T1000 (cell line): ENCODE measurements around the gene KLHL12.

ENCODE experiments used
- DNase-seq: peaks from one replicate; lab custom pipeline; 2025; ENCODE audit warnings: mixed read lengths; lab: John Stamatoyannopoulos, UW

The KLHL12 gene

DNA sequence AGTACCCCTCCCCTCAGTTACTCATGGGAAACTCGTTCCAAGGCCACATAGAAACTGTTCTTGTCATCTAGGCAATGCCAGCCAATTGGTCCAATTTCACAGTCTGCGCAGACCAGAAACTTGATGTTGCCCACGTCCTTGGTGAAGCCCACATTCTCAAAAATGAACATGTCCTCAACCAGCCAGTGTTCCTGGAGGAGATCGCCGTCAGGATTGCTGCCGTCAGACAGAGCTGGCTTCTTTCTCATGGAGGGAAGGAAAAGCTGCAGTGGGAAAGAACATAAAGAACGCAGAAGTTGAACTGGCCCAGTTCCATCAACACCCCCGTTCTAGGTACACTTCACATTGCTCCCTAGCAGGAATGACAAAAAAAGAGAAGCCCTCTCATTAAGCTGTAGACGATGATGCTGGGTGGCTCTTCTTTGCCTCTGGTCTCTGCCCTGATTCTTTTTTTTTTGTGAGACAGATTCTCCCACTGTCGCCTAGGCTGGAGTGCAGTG is 46.0 kb downstream of the KLHL12 start:
- DNase-seq = no peak

DNA sequence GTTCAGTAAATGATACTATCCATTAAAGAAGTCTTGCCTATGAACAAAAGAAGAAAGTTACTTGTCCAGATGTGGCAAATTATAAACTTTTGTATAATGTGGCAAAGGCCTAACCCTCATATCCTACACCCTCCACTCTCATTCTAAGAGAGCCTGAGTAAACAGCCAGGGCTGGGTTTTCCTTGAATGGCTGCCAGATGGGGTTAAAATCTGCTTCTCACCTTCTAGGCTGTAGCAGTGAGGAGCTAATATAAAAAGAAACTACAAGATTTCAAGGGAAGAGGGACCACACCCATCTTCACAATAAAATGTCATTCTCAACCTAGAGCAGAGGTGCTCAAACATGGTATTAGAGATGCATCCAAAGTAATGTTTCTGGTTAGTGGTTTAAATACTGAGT is 47.0 kb downstream of the KLHL12 start:
- DNase-seq = no peak

DNA sequence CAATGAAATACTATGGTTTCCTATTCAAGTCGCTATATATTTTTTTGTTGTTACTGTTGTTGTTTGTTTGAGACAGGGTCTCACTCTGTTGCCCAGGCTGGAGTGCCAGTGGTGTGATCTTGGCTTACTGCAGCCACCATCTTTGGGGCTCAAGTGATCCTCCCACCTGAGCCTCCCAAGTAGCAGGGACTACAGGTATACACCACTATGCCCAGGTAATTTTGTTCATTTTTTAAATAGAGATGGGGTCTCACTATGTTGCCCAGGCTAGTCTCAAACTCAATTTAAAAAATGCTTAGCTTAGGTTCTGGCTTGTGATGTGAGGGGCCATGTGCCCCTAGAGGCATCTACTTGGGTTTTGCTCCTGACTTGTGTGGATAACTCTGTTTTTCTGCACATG is 47.9 kb downstream of the KLHL12 start:
- no peak for DNase-seq

DNA sequence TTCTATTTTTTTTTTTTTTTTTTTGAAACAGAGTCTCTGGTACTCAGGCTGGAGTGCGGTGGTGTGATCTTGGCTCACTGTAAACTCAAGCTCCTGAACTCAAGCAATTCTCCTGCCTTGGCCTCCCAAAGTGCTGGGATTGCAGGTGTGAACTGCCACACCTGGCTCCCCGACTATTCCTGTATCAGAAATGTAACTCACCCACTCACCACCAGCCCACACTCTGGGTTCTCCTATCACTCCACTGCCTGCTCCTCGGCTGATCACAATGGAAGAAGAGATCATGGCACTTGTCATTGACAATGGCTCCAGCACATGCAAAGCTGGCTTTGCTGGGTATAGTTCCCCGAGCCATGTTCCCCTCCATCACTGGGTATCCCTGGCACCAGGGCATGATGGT is 54.0 kb downstream of the KLHL12 start:
- no peak for DNase-seq

DNA sequence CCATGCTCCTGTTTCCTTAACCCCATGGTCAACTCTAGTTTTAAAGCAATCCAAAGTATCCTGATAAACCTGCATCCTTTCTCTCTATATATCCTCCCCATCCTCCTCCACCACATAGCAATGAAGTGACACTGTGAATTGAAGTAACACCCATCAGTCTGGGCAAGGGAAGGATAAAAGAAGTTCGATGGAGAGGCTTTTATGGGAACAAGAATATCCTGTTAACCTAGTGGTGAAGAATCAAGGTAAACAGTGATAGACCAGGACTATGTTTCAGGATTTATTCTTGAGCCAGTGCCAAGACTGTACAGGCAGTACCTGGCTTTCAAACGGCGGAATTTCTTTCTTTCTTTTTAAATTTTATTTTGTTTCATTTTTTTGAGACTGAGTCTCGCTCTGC is 55.7 kb downstream of the KLHL12 start:
- DNase-seq = no peak

DNA sequence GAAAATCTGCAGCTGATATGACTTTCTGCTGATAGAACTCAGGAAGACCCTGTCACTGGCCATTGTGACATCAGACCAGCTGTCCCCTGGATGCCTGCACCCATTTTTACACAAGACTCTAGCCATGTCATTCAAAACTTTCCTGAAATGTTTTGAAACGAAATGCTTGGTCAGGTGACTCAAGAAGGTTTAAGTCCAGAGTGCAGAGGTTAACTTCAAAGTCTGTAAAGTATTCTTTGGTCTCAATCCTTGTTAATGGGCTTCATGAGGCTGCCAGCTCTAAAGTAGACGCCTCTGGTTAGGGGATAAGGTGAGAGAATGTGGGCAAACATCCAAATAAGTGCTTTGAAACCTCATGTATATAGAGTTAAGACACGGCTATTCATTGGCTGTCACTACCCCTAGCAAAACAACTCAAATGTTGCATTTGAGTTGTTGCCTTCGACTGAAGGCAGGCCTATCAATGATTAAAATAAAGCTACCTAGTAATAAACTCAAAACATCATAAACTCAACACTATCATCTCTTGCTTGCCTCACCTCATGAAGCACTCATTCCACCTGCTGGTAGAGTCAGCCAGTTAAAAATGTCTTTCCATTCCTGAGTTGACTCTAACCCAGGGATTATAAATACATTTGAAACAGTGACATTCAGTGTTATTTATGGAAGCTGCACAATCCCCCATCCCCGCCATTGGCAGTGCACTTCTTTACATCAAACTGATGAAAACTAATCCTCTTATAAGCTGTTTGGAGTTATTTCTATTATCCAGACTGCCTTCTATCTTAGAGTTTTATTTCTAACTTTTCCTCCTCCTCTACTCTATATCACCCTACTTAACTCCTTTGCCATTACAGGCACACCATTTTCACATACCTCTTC is 64.1 kb downstream of the KLHL12 start:
- no peak for DNase-seq

DNA sequence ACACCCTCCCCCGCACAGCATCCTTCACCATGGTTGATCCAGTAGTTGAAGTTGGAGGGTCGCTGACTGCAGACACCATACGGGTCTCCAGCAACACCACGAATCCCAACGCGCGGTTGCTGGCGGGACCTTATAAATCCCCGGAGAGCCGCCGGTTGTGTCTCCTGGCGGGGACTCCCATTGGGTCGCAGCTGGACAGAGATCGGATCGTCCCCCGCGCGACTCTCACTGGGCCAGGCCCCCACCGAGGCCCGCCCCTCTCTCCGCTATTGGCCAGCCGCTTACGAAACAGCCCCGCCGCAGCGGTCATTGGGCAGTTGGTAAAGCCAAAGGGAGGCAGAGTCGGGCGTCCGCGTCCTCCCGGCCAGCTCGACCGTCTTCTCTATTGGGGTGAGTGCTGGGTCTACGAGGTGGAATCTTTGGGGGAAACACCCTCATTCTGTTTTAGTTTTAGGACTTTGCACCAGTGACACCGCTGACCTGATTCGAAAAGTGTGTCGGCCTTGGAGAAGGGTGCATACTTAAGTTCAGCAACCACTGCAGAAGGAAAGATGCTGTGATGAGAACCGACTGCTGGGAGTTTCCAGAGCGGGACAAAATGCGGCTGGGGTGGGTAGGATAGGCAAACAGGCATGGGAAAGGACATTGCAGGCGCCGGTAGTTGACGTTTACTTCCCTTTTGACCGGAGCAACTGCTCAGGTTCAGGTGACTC is 65.5 kb downstream of the KLHL12 start:
- peak; percentile 88 for DNase-seq

DNA sequence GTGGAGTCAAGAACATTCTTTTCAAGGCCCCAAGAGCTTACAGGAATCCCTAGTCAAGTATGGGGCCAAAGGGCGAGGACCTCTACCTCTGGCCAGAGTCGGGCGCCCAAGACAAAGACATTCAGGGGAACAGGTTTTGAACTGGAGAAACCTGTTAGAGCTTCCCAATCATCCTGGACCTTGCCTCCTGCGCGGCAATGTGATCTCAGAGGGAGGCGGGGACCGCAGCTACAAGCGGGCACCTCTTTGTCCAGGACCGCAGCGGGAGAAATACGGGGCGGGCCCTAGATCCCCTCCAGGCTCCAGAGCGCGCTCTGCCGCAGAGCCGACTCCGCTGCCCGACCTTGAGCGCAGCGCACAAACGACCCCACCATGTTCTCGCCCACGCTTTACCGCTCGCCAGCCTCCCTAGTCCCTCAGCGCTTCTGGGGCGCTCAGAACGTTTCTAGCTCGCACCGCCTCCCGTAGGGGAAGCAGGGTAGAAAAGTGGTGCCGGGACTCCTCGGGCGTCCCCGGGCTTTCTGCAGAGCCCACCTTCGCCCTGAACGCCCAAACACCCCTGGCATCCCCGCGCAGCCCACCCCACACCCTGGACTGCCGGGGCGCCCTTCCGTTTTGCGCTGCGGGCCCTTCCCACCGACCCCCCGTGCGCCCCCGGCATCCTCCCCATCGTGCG is 66.2 kb downstream of the KLHL12 start:
- DNase-seq = peak; percentile 22

DNA sequence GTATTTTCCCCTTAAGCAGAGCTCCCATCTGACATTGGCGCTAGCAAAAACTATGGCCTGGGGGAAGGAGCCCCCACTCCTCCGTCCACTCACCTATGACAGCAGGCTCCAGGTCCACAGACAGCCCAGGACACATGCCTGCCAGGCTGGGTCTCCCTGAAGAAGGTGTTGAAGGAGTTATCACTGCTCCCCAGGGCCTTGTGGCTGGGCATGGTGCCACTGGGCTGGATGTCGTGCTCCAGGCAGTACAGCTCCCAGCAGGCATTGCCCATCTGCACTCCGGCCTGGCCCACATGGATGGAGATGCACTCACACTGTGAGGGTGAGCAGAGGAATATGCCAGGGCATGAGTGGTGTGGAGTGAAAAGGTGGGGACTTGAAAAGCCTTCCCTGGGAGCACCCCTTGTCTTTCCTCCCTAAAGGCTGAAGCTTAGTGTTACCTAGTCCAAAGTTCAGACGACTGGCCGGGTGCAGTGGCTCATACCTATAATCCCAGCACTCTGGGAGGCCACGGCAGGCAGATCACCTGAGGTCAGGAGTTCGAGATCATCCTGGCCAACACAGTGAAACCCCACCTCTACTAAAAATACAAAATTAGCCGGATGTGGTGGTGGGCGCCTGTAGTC is 68.1 kb downstream of the KLHL12 start:
- no peak for DNase-seq

DNA sequence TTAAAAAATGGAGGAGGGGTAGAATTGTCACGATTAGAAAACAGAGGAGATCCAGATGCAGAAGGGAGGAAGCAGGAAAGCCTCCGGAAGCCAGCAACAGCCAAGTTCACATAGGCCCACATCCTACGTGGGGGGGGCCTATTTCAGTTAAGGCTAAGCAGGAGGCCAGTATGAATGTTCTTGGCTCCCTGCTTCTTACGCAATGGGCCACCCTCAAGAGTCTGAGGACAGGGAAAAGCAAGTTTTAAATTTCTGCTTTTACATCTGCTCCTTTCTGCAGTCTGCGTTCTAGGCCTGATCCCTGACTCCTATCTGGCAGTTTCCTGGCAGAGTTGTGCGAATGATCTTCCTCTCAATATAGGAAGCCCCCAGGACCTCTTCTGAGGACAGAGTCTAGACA is 68.7 kb downstream of the KLHL12 start:
- DNase-seq = no peak

DNA sequence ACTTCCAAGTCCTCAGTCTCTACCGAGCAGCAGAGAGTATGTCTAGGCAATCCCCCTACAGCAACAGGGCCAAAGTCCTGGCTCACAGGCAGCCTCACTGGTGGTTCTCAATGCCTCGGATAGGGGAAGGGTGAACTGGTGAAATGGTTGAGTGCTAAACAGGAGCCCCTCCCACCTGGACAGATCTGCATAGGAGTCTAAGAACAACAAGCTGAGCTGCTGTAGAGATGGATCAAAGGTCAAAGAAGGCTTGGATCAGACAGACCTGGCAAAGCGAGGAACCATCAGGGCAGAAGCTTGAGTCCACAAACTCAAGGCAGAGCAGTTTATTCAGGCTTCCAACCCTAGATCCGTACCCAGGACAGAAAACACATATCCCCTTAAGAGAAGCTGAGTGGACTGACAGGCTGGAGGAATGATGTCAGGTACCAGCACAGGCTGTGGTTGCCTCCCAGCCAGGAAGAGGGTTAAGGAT is 69.9 kb downstream of the KLHL12 start:
- no peak for DNase-seq

DNA sequence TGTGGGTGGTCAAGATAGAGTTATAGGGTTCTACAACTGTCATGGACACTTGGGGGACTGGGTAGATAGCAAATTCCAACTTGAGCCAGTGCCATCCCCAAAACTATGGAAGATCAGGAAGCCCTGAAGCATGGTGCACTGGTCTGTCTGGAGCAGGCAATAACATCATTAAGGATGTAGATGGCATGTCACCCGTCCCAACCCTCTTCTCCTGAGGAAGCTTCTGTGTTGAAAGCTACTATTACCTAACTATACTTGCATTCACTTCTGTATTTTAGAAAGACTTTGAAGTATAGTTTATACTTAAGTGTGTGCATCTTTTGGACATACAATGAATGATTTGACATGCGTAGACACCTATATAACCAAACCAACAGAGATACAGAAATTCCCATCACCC is 71.0 kb downstream of the KLHL12 start:
- no peak for DNase-seq

DNA sequence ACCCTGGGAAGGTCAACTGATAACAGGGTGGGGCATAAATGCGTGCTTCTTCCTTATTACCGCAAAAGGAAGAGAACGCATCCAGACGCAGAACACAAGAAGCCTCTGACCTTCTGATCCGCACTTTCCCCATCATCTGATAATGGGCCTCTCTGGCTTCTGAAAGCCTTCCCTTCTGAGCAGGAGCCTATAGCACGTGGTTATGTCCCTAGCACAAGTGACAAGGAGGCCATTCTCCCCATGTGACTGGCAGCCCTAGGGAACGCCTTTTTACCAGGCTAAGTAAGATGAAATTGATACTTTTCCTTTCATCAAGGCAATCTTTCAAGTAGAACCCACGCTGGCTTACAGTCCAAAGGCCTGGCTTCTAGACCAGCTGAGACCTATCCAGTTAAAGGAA is 72.2 kb downstream of the KLHL12 start:
- DNase-seq = no peak

DNA sequence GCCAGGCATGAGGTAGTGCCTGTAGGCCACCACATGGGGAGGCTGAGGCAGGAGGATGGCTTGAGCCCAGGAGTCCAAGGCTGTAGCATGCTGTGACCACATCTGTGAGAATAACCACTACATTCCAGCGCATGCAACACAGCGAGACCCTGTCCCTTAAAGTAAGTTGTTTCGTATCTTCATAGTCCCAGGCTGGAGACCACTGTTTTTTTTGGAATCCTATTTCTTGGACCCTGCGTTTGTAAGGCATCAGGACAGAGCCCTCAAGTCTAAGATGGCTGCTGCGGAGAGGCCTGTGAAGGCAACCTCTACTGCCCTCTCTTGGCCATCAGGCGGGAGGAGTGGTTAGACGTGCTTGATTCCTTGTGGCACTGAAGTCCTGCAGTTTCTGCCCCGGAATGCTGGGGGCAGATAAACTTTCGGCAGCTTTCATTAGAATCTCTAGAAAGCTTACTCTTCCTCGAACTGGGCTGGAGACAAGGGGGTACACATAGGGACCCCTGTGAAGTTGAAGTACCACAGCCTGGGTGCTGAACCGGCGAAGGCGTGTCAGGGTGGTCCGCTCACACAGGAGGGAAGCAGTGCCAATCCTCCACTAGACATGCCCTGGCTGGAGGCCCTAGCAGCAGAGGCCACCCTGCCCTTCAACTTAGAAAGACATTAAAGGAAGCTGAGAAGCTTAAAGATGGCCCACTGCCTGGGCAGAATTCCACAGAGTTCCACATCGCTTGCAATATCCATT is 74.7 kb downstream of the KLHL12 start:
- DNase-seq = no peak

DNA sequence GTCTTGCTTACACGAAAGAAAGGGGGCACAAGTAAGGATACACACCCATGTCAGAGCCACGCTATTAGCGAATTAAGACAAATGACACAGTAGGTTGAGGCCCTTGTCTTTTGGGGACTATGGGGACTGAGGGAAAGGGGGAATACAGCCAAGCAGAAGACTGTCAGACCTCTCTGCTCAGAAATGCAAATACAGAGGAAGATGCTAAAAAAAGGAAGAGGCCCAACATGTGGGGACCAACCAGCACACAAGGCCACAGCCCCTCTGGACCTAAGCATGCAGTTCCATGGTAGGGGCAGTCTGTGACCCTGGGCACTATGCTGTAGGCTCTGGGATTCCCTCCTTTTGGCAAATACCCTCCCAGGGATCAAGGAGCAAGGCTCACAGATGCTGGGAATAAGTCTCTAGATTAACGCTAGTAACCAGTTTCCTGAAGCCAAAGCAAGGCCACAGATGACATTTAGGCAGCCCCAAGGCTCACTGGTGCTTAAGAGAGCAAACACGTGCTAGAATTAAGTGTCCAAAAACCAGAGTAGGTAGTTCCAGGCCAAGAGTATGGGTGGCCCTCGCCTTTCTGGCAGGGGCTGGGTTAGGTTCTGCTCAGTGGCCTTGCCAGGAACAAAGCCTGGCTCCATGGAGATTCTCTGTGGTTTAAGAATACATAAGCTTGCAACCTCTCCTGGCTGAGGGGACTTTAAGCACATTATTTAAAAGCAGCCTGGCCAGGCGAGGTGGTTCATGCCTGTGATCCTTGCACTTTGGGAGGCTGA is 76.3 kb downstream of the KLHL12 start:
- no peak for DNase-seq

DNA sequence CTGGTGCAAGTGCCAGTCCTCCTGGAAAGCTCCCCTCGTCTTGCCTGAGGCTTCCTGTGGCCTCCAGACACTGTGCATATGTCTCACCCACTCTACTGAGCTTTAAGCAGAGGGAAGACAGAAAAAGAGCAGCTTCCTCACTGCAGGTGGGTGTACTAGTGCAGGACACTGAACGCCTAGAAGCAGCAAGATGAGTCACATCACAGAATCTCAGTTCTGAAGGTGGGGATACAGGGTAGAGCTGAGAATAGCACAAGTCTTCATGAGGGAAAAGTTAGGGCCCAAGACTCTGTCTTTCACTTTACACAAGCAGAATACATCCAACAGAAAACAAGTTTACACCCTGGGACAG is 78.9 kb downstream of the KLHL12 start:
- DNase-seq = no peak

DNA sequence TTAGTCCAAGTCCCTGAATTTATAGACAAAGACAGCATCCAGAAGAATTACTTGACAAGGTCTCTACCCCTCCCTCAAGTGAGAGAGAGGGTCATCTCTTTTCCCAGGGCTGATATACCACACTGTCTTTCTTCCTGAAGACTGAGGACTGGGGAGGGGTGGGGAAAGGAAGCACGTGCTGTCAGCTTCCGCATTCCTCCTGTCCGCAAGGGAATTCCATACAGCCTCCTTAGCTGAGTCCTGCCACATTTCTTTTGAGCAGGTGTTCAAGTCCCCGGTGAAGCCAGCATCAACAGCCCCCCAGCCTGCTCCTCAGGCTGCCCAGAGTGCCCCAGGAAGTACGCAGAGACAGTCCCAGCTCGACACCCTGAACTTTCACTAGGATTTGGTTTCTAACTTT is 82.1 kb downstream of the KLHL12 start:
- DNase-seq = no peak

DNA sequence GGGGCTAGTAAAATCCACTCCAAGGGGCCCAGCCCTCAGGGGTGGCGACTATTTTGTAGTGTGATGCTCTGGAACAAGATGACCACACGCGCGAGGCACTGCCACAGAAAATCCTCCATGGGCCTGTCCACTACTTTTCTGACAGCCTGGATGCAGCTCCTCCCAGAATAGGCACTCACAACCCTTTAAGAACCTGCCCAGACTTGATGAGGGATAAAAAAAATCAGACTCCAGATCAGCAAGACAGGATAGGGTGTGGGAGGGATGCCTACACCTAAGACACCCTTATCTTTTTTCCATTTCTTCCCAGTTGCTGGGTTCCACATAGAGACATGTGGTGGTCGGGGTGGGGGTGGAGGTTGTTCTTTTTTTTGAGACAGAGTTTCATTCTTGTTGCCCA is 82.8 kb downstream of the KLHL12 start:
- DNase-seq = no peak

DNA sequence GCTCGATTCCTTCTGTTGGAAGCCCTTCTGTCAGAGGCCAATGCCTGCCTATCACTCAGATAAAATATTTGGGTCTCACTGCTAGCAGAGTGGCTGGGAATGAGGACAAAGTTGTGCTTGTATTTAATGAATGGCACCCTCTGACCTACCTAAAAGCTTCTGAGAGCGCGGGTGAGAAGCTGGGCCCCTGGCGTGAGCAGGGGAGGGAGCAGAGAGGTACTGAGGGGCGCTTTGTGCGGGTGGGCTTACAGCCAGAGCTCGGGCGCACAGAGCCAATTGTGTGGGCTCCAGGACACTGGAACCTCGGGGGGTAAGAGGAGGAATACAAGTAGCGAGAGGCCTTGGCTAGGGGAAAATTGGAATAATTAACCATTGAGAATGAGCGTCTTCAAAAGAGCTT is 84.0 kb downstream of the KLHL12 start:
- DNase-seq = no peak
